ENCODE measurements around the gene IL23R.

The IL23R gene

GRCh38 chr1:67166196-67166595 is at the start of gene IL23R:
TSS of gene IL23R (plus strand) at chr1:67166454. CDS start at chr1:67168121, 1,667 bp downstream.
- H3K27me3 ChIP-seq (ENCODE audit: control insufficient read depth, insufficient read depth, low read length): no peaks in the 10 kb centered on the region
- H3K27ac ChIP-seq (ENCODE audit: low read depth, low read length): no peak within 1 kb of the TSS
- H3K4me3 ChIP-seq (ENCODE audit: low read length): no peak within 1 kb of the TSS
- no peak within 1 kb of the TSS for H3K9ac ChIP-seq (ENCODE audit: low read length)
- no peaks in the 10 kb centered on the region for H3K4me1 ChIP-seq (ENCODE audit: control insufficient read depth, insufficient read depth, low read length)
- no peaks in the 10 kb centered on the region for H3K36me3 ChIP-seq (ENCODE audit: control insufficient read depth, insufficient read depth, low read length)

GRCh38 chr1:67118191-67118590 is 48.1 kb upstream of the IL23R start:
- Histone ChIP-seq H3K27me3 (ENCODE audit: control insufficient read depth, insufficient read depth, low read length) (no peaks in the 10 kb centered on the region), H3K4me1 (ENCODE audit: control insufficient read depth, insufficient read depth, low read length) (no peaks in the 10 kb centered on the region), H3K4me3 (ENCODE audit: low read length) (no peak overlapping the region), H3K36me3 (ENCODE audit: control insufficient read depth, insufficient read depth, low read length) (no peaks in the 10 kb centered on the region), H3K9ac (ENCODE audit: low read length) (no peak overlapping the region), H3K27ac (ENCODE audit: low read depth, low read length) (no peak overlapping the region)

- H3K36me3 ChIP-seq (ENCODE audit: control insufficient read depth, insufficient read depth, low read length): no peaks in the 10 kb centered on the region
- H3K9ac ChIP-seq (ENCODE audit: low read length): no peak overlapping the region
- H3K4me1 ChIP-seq (ENCODE audit: control insufficient read depth, insufficient read depth, low read length): no peaks in the 10 kb centered on the region
- no peak overlapping the region for H3K27ac ChIP-seq (ENCODE audit: low read depth, low read length)
- H3K27me3 ChIP-seq (ENCODE audit: control insufficient read depth, insufficient read depth, low read length): no peaks in the 10 kb centered on the region
- H3K4me3 ChIP-seq (ENCODE audit: low read length): no peak overlapping the region
These were observed 47.6 kb upstream of the IL23R start for GRCh38 chr1:67118646-67119045.

- H3K27ac ChIP-seq (ENCODE audit: low read depth, low read length): no peak overlapping the region
- H3K36me3 ChIP-seq (ENCODE audit: control insufficient read depth, insufficient read depth, low read length): no peaks in the 10 kb centered on the region
- no peaks in the 10 kb centered on the region for H3K4me1 ChIP-seq (ENCODE audit: control insufficient read depth, insufficient read depth, low read length)
- no peaks in the 10 kb centered on the region for H3K27me3 ChIP-seq (ENCODE audit: control insufficient read depth, insufficient read depth, low read length)
- no peak overlapping the region for H3K9ac ChIP-seq (ENCODE audit: low read length)
- no peak overlapping the region for H3K4me3 ChIP-seq (ENCODE audit: low read length)
These were observed 45.2 kb upstream of the IL23R start for GRCh38 chr1:67120855-67121619.

GRCh38 chr1:67124455-67124854 is 41.8 kb upstream of the IL23R start:
- H3K27ac ChIP-seq (ENCODE audit: low read depth, low read length): no peak overlapping the region
- no peak overlapping the region for H3K4me3 ChIP-seq (ENCODE audit: low read length)
- H3K36me3 ChIP-seq (ENCODE audit: control insufficient read depth, insufficient read depth, low read length): no peaks in the 10 kb centered on the region
- H3K4me1 ChIP-seq (ENCODE audit: control insufficient read depth, insufficient read depth, low read length): no peaks in the 10 kb centered on the region
- no peak overlapping the region for H3K9ac ChIP-seq (ENCODE audit: low read length)
- no peaks in the 10 kb centered on the region for H3K27me3 ChIP-seq (ENCODE audit: control insufficient read depth, insufficient read depth, low read length)

- Histone ChIP-seq H3K27me3 (ENCODE audit: control insufficient read depth, insufficient read depth, low read length) (no peaks in the 10 kb centered on the region), H3K4me3 (ENCODE audit: low read length) (no peak overlapping the region), H3K9ac (ENCODE audit: low read length) (no peak overlapping the region), H3K4me1 (ENCODE audit: control insufficient read depth, insufficient read depth, low read length) (no peaks in the 10 kb centered on the region), H3K36me3 (ENCODE audit: control insufficient read depth, insufficient read depth, low read length) (no peaks in the 10 kb centered on the region), H3K27ac (ENCODE audit: low read depth, low read length) (no peak overlapping the region)
These were observed 40.0 kb upstream of the IL23R start for GRCh38 chr1:67126111-67126746.

- Histone ChIP-seq H3K4me1 (ENCODE audit: control insufficient read depth, insufficient read depth, low read length) (no peaks in the 10 kb centered on the region), H3K27me3 (ENCODE audit: control insufficient read depth, insufficient read depth, low read length) (no peaks in the 10 kb centered on the region), H3K36me3 (ENCODE audit: control insufficient read depth, insufficient read depth, low read length) (no peaks in the 10 kb centered on the region), H3K9ac (ENCODE audit: low read length) (no peak overlapping the region), H3K4me3 (ENCODE audit: low read length) (no peak overlapping the region), H3K27ac (ENCODE audit: low read depth, low read length) (no peak overlapping the region)
These were observed 39.3 kb upstream of the IL23R start for GRCh38 chr1:67126974-67127373.

GRCh38 chr1:67130673-67131072 is 35.6 kb upstream of the IL23R start:
- no peaks in the 10 kb centered on the region for H3K27me3 ChIP-seq (ENCODE audit: control insufficient read depth, insufficient read depth, low read length)
- H3K9ac ChIP-seq (ENCODE audit: low read length): no peak overlapping the region
- H3K4me3 ChIP-seq (ENCODE audit: low read length): no peak overlapping the region
- no peaks in the 10 kb centered on the region for H3K4me1 ChIP-seq (ENCODE audit: control insufficient read depth, insufficient read depth, low read length)
- no peaks in the 10 kb centered on the region for H3K36me3 ChIP-seq (ENCODE audit: control insufficient read depth, insufficient read depth, low read length)
- no peak overlapping the region for H3K27ac ChIP-seq (ENCODE audit: low read depth, low read length)

GRCh38 chr1:67133177-67133576 is 33.1 kb upstream of the IL23R start:
- Histone ChIP-seq H3K4me1 (ENCODE audit: control insufficient read depth, insufficient read depth, low read length) (no peaks in the 10 kb centered on the region), H3K36me3 (ENCODE audit: control insufficient read depth, insufficient read depth, low read length) (no peaks in the 10 kb centered on the region), H3K9ac (ENCODE audit: low read length) (no peak overlapping the region), H3K27ac (ENCODE audit: low read depth, low read length) (no peak overlapping the region), H3K27me3 (ENCODE audit: control insufficient read depth, insufficient read depth, low read length) (no peaks in the 10 kb centered on the region), H3K4me3 (ENCODE audit: low read length) (no peak overlapping the region)

GRCh38 chr1:67134695-67135094 is 31.6 kb upstream of the IL23R start, which contains the start of gene C1orf141:
TSS of gene C1orf141 (minus strand) at chr1:67134970. CDS start at chr1:67127240, 7,730 bp downstream.
- Histone ChIP-seq H3K27me3 (ENCODE audit: control insufficient read depth, insufficient read depth, low read length) (no peaks in the 10 kb centered on the region), H3K4me3 (ENCODE audit: low read length) (peak within 1 kb of the TSS; percentile 54), H3K9ac (ENCODE audit: low read length) (no peak within 1 kb of the TSS), H3K27ac (ENCODE audit: low read depth, low read length) (no peak within 1 kb of the TSS), H3K36me3 (ENCODE audit: control insufficient read depth, insufficient read depth, low read length) (no peaks in the 10 kb centered on the region), H3K4me1 (ENCODE audit: control insufficient read depth, insufficient read depth, low read length) (no peaks in the 10 kb centered on the region)

GRCh38 chr1:67135354-67135753 is 30.9 kb upstream of the IL23R start:
- H3K4me3 ChIP-seq (ENCODE audit: low read length): no peak overlapping the region
- H3K27me3 ChIP-seq (ENCODE audit: control insufficient read depth, insufficient read depth, low read length): no peaks in the 10 kb centered on the region
- H3K4me1 ChIP-seq (ENCODE audit: control insufficient read depth, insufficient read depth, low read length): no peaks in the 10 kb centered on the region
- no peak overlapping the region for H3K27ac ChIP-seq (ENCODE audit: low read depth, low read length)
- no peaks in the 10 kb centered on the region for H3K36me3 ChIP-seq (ENCODE audit: control insufficient read depth, insufficient read depth, low read length)
- no peak overlapping the region for H3K9ac ChIP-seq (ENCODE audit: low read length)

GRCh38 chr1:67137307-67137753 is 28.9 kb upstream of the IL23R start:
- H3K9ac ChIP-seq (ENCODE audit: low read length): no peak overlapping the region
- H3K27me3 ChIP-seq (ENCODE audit: control insufficient read depth, insufficient read depth, low read length): no peaks in the 10 kb centered on the region
- no peaks in the 10 kb centered on the region for H3K4me1 ChIP-seq (ENCODE audit: control insufficient read depth, insufficient read depth, low read length)
- no peaks in the 10 kb centered on the region for H3K36me3 ChIP-seq (ENCODE audit: control insufficient read depth, insufficient read depth, low read length)
- H3K27ac ChIP-seq (ENCODE audit: low read depth, low read length): no peak overlapping the region
- no peak overlapping the region for H3K4me3 ChIP-seq (ENCODE audit: low read length)

Data from rectal smooth muscle tissue (tissue), 1 donor.